ENCODE results near the gene AKT2.
A peak's percentile ranks its signal among the peaks of the same experiment; 100 is the strongest.
"Not testable (repeated sequence)": the region's sequence is repeated elsewhere in the genome, so short reads cannot be mapped to it uniquely, and the experiment has no call there.

AKT2 gene

DNA sequence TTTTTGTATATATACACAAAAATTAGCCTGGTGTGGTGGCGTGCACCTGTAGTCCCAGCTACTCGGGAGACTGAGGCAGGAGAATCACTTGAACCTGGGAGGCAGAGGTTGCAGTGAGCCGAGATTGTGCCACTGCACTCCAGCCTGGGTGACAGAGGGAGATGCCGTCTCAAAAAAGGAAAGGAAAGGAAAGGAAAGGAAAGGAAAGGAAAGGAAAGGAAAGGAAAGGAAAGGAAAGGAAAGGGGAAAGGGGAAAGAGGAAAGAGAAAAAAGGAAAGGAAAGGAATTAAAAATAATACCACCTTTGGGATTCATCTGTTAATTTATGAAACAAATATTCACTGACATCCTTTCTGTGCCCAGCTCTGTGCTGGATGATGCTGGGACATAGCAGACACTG is 66.1 kb downstream of the AKT2 start:
- DNase-seq (ENCODE audit: low read depth), result not testable (repeated sequence)

DNA sequence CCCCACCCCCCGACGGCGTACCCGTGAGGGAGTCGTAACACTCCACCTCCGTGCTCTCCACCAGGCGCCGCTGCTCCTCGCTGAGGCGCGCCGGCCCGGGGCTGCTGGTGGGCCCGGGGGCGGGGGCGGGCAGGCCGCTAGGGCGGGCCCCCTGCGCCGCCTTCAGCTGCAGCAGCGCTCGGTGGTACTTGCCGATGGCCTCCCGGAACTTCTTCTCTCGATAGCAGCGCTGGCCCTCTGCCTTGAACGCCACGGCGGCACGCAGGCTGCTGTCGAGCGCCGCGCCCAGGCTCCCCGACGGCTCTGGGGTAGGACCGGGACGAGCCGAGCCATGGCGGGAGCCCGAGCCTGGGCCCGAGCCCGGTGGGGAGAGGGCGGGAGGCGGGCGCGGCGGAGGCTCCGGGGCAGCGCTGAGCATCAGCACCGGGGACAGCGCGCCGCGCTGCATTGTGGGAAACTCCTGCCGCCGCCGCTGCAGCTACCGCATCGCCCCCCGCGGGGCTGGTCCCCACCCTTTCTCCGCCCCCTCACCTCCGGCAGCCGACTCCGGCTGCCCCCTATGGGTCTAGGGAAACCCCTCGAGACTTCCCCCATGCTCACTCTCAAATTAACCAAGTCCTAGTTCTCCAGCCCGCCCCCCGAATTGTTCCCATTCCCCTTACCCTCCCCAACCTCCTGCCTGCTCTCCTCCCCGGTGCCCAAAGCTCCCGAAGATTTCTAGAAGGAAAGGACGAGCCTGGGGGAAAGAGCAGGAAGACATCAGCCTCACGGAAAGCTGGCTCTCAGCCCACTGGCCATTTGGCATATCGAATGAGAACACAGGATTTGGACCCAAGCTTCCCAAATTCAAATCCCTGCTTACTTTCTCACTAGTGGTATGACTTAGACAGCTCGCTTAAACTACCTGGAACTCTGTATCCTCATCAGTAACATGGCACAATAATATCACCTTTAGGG is 66.9 kb downstream of the AKT2 start, which contains the start of gene TTC9B:
Gene TTC9B (minus strand): TSS at position 451 of the 957 bp plus-strand sequence. CDS start 3 bp downstream, at position 448.
- no peak for DNase-seq (ENCODE audit: low read depth)

DNA sequence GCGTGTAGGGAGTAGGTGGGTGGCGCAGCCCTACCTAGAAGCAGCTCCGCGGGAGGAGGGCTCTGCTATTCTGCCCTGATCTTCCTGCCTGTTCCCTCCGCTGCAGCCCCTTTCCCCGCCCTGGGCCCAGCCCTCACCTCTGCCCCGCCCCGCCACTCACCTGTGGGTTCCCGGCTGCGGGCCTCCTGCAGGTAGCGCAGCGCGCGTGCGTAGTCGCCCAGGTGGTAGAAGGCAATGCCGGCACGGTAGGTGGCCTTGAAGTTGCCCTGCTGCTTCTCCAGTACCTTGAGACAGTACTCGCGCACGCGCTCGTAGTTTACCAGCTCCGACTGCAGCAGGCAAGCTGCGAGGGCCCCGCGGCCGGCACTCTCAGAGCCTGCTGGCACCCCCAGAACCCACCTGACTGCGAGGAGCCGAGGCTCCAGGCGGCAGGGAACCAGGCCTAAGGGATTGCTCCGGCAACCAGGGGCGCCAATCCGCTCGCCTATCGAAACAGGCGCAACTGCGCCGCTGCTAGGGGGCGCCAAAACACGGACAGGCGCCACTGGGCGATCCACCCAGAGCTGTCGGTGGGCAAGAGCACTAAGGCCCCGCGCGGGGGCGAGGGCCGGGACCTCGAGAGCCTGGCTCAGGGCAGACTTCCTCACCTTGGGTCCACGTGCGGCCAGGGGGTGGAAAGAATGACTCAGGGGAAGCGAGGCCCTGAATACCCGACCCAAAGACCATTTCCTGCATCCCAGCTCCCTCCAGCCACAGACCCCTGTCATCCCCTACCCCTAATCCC is 67.9 kb downstream of the AKT2 start:
- no peak for DNase-seq (ENCODE audit: low read depth)

DNA sequence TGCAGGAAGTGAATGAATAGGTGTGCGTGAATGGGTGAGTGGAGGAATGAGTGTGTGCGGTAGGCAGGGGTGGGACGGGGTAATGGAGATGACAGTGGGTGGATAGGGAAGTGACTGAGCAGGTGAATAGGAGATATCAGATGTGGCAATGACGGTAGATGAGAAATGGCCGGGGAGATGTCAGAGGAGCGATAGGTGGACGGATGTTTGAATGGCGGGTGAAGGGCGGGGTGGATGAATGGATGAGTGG is 68.4 kb downstream of the AKT2 start:
- DNase-seq (ENCODE audit: low read depth), result no peak

DNA sequence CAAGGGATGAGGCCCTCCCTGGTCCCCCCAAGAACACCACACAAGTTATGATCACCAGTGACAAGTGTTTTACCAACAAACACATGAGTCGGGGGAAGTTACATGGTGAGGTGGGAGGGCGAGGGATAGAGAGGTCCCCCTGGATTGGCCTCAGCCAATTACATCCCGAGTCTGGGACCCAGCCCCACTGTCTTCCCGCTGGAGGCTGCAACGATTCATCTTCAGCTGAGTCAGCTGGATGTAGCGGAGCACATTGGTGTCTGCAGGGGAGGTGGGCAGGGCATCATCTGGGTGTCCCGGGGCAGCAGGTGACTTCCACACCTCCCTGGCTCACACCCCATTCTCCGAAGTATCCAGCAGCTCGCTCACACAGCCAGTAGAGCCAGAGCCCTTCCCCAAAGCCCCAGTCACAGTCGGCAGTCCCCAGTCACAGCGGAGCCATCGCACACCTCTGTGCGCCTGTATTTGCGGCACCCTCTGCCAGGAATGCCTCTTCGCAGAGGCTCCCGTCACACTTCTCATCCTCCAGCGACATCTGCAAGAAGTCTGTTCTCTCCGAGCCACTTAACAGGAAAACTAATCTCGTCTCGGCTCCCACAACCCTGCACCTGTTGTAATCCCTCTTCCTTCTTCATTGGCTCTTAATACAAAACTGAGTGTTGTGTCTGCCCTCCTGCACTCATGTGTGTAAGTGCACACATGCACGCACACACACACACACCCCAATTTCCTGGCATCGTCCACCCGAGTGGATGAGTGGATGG is 69.0 kb downstream of the AKT2 start:
- DNase-seq (ENCODE audit: low read depth), result no peak

DNA sequence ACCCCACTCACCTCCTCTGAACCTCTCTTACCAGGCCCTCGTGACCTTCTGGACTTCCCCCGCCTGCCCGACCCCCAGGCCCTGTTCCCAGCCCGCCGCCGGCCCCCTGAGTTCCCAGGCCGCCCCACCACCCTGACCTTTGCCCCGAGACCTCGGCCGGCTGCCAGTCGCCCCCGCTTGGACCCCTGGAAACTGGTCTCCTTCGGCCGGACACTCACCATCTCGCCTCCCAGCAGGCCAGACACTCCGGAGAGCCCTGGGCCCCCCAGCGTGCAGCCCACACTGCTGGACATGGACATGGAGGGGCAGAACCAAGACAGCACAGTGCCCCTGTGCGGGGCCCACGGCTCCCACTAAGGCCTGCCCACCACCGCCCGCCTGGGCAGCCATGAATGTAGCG is 70.2 kb downstream of the AKT2 start:
- DNase-seq (ENCODE audit: low read depth), result no peak

DNA sequence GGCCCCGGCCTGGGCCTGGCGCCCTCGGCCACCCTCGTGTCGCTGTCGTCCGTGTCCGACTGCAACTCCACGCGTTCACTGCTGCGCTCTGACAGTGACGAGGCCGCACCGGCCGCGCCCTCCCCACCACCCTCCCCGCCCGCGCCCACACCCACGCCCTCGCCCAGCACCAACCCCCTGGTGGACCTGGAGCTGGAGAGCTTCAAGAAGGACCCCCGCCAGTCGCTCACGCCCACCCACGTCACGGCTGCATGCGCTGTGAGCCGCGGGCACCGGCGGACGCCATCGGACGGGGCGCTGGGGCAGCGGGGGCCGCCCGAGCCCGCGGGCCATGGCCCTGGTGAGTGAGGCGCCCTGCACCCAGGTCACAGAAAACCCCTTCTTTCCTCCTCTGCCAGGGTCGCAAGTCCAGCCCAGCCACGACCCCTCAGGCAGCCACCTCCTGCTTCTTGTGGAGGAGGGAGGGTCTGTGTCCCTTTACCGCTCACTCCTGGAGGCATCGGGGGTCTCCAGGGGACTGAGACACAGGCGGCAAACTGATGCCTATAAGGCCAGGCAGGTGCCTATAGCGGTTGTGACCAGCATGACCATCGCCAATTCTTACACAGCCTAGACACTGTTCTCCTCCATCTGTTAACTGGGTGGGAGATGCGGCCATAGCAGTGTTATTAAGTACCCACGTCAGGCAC is 71.1 kb downstream of the AKT2 start:
- DNase-seq (ENCODE audit: low read depth), result no peak

DNA sequence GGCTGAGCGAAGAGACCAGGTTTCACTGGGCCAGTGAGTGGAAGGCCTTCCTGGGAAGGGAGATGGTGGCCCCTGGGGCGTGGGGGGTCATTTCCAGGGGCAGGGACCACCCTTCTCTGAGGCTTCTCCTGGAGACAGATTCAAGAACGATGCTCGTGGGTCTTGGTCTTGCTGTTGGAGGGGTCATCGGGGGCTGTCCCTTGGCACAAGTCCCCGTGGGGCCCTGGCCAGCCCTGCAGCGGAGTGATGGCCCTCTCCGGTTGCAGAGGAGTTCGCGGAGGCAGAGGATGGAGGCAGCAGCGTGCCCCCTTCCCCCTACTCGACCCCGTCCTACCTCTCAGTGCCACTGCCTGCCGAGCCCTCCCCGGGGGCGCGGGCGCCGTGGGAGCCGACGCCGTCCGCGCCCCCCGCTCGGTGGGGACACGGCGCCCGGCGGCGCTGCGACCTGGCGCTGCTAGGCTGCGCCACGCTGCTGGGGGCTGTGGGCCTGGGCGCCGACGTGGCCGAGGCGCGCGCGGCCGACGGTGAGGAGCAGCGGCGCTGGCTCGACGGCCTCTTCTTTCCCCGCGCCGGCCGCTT is 71.8 kb downstream of the AKT2 start:
- no peak for DNase-seq (ENCODE audit: low read depth)

DNA sequence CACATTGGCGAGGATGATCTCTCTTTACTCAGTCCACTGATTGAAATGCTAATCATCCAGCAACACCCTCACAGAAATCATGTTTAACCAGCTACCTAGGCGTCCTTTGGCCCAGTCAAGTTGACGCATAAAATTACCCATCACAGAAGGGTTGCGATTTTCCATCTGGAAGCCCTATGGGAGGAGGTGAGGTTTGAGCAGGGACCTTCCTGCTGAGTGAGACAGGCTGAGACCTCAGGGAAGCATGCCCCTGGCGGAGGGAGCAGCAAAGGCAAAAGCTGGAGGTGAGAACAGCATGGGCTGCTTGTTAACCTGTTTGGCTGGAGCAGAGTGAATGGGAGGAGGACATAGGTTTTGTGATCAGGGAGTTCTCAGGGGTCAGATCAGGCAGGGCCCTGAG is 74.3 kb downstream of the AKT2 start:
- no peak for DNase-seq (ENCODE audit: low read depth)

DNA sequence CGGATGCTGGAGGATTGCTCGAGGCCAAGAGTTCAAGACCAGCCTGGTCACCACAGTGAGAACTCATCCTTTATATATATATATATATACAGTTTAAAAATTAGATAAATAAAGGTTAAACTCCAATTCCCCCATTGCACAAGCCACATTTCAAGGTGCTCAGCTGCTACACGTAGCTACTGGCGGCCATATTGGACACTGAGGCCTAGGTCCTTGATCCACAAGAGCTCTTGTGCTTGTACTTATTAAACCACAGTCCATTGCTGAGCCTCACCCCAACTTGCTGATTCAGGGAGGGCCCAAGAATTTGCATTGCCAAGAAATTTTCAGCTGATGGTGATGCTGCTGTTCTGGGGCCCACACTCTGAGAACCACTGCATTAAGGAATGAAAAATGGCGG is 76.5 kb downstream of the AKT2 start:
- no peak for DNase-seq (ENCODE audit: low read depth)

DNA sequence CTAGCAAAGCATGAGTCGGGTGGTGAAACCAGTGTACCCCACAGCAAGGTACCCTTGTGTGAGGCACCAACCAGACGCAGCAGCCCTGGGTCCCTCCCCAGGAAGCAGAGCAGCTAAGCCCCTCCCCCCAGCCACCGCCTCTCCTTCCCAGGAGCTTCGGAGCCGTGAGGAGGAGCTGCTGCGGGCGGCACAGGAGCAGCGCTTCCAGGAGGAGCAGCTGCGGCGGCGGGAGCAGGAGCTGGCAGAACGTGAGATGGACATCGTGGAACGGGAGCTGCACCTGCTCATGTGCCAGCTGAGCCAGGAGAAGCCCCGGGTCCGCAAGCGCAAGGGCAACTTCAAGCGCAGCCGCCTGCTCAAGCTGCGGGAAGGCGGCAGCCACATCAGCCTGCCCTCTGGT is 79.4 kb downstream of the AKT2 start:
- no peak for DNase-seq (ENCODE audit: low read depth)

DNA sequence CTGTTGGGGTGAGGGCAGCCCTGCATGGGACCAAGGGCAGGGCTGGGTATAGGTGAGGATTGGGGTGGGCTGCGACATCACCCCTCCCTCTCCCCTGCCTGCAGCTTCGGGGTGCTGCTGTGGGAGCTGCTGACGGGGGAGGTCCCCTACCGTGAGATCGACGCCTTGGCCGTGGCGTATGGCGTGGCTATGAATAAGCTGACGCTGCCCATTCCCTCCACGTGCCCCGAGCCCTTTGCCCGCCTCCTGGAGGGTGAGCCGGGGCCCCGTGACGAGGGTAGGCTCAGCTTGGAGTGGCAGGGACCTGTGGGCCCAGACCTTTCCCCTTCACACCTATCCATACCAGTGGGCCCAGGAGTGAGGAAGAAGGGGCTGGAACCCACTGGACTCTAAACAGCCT is 80.8 kb downstream of the AKT2 start:
- DNase-seq (ENCODE audit: low read depth), result no peak

DNA sequence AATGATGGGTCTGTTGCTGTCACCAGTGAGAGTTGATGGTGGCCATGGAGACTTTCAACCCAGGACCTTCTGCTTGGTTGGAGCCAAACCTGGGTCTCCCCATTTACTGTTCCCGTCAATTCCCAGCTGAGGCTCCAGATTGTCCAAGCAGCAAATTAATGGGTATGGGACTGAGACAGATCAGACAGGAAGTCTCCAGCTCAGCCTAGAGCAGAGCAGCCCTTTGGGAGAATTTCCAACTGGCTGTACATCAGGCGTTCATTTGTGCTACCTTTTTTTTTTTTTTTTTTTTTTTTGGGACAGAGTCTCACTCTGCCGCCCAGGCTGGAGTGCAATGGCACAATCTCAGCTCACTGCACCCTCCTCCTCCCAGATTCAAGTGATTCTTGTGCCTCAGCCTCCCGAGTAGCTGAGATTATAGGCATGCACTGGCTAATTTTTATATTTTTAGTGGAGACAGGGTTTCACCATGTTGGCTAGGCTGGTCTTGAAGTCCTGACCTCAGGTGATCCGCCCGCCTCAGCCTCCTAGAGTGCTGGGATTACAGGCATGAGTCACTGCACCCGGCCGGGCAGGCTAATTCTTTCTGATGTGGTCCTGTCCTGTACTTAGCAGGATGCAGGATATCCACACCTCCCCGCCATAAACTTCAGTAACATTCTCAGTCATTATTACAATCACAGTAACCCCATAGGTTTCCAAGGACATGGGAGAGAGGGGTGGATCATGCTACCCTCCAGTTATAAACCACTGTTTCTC is 84.6 kb downstream of the AKT2 start:
- no peak for DNase-seq (ENCODE audit: low read depth)

DNA sequence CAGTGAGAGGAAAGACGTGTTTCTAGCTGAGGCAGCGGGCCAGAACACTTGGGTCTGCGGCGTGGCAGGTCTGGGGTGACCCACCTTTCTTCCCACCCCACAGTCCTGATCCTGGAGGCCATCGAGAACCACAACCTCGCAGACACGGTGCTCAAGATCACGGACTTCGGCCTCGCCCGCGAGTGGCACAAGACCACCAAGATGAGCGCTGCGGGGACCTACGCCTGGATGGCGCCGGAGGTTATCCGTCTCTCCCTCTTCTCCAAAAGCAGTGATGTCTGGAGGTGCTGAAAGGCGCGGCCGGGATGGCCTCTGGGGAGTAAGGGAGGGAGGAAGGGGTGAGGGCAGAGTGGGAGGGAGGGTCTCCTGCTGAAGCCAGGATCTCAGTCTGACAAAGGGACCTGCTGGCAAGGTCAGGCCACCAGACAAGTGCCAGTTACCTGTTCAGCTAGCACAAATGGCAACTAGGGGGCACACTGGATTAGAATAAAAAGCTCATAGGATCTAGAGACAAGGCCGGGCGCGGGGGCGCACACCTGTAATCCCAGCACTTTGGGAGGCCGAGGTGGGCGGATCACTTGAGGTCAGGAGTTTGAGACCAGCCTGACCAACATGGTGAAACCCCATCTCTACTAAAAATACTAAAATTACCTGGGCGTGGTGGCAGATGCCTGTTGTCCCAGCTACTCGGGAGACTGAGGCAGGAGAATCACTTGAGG is 86.7 kb downstream of the AKT2 start:
- DNase-seq (ENCODE audit: low read depth), result no peak

DNA sequence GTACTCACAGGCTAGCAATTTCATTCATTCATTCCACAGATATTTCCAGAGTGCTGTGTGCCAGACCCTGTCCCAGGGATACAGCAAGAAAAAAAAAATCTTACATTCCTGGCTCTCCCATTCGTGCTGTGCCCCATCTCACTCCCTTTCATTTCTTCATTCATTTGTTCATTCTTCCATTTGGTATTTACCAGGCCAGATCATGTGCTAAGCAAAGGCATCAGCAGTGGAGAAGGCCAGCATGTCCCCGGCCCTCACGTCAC is 91.6 kb downstream of the AKT2 start:
- no peak for DNase-seq (ENCODE audit: low read depth)

DNA sequence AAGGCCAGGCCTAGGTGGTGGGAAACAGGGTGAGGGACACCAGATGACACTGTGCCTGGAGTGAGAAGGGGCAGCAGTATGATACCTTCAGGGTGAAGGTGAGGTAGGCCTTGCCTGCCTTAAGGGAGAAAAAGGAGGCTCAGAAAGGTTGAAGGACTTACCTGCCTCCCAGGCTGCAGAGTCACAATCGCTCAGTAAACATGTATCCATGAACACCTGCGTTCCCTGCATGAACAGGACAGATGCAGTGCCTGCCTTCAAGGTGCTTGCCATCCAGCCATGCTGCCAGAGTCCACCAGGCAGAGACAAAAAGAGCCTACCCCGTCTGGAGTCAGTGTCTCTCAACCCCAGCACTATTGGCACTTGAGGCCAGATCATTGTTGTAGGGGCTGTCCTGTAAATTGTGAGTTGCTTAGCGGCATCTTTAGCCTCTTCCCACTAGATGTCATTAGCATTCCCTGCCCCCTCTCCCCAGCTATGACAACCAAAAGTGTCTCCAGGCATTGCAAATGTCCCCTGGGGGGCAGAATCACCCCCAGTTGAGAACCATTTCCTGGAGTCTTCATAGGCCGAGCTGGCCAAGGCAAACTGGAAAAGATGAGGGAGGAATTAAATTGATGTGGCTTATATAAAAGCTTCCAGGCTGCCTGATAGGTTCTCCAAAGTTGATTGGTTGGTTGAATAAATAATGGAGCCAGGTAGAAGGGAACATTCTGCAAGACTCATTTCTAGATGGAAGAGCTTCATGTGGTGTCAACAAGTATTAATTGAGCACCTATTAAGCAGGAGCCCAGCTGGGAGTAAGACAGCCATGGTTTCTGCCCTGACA is 92.2 kb downstream of the AKT2 start:
- DNase-seq (ENCODE audit: low read depth), result no peak

DNA sequence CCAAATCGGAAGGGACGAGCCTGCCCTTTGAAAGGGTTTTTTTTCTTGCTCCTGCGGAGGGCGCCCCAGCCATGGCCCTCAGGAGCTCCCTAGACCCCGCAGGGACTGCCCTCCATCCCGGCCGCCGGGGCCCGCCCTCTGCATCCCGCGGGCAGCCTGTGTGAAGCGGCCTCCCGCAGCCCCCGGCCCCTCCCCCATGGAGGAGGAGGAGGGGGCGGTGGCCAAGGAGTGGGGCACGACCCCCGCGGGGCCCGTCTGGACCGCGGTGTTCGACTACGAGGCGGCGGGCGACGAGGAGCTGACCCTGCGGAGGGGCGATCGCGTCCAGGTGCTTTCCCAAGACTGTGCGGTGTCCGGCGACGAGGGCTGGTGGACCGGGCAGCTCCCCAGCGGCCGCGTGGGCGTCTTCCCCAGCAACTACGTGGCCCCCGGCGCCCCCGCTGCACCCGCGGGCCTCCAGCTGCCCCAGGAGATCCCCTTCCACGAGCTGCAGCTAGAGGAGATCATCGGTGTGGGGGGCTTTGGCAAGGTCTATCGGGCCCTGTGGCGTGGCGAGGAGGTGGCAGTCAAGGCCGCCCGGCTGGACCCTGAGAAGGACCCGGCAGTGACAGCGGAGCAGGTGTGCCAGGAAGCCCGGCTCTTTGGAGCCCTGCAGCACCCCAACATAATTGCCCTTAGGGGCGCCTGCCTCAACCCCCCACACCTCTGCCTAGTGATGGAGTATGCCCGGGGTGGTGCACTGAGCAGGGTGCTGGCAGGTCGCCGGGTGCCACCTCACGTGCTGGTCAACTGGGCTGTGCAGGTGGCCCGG is 93.1 kb downstream of the AKT2 start:
- DNase-seq (ENCODE audit: low read depth), result no peak

DNA sequence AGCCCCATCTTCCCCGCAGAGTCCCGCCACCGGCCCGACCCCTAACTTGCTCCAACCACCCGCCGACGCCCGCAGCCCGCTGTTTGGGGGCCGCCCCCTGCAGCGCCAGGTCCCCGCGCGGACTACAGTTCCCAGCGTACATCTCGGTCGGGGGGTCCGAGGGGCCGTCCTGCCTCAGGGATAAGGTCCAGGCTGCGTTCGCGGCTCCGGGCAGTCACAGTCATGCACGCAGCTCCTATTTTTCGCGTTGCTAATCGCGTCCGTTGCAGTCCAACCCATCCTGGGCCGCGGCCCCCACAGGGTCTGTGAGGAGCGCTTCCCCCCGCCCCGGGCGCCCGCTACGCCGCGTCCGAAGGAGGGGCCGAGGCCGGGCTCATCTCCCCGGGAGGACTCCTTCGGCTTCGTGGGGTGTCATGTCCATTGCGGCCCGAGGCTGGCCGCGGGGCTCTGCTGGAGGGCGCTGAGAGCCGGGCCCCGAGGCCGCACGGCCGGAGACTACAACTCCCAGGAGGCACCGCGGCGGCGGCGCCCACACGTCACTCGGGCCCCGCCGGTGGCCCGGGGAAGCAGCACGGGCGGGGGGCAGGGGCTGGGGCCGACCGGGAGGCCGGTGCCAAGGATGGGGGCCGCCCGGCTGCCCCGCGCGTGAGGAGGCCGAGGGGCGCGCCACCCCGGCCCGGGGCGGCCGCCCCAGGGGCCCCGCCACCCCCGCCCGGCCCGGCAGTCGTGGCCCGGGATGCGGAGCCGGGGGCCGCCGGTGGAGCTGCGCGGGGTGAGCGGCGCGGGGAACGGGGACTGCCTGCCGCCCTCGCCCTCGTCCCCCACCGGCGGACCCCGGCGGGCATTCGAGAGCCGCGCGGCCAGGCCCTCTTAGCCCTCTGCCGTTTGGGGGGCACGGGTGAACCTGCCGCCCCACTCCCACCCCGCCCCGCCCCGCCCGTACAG is 94.0 kb downstream of the AKT2 start, which contains the start of gene MAP3K10:
Gene MAP3K10 (plus strand): TSS at position 536 of the 945 bp plus-strand sequence. CDS start 606 bp downstream, outside the sequence.
- DNase-seq (ENCODE audit: low read depth), result peak; percentile 66
